OCI-LY3 (cell line): ENCODE data around the gene APOBEC3A.
"Not testable (repeated sequence)": the region's sequence is repeated elsewhere in the genome, so short reads cannot be mapped to it uniquely, and the experiment has no call there.

Experiments used
- H2AFZ ChIP-seq: fragments of 200-600, 300-600 bp; shearing (Covaris generic); 2 replicates; pipeline ENCODE4 v1.6.0; 2014; ENCODE audit warnings: antibody characterized with exemption, low read depth, low read length
- H3K27ac ChIP-seq: fragments of 200-600, 300-600 bp; sonication (generic); 2 replicates; pipeline ENCODE4 v1.5.1; 2014; ENCODE audit warnings: mild to moderate bottlenecking, low read length, moderate library complexity, mixed read lengths
- H3K27me3 ChIP-seq: fragments of 200-600, 300-600 bp; sonication (generic); 2 replicates; pipeline ENCODE4 v1.6.1; 2014; ENCODE audit warnings: low read depth, low read length, mixed read lengths
- H3K36me3 ChIP-seq: fragments of 200-600, 300-600 bp; sonication (generic); replicated peaks from 2 replicates; pipeline ENCODE3; 2014; ENCODE audit warnings: low read depth, low read length, mixed read lengths
- H3K4me1 ChIP-seq: fragments of 300-600, 200-600 bp; sonication (generic); 2 replicates; pipeline ENCODE4 v1.6.1; 2014; ENCODE audit warnings: low read length, mixed read lengths
- H3K4me2 ChIP-seq: fragments of 200-600, 300-600 bp; sonication (generic); 2 replicates; pipeline ENCODE4 v1.6.1; 2014; ENCODE audit warnings: low read length, mixed read lengths
- H3K4me3 ChIP-seq: fragments of 300-600, 200-600 bp; sonication (generic); 2 replicates; pipeline ENCODE4 v1.5.1; 2014; ENCODE audit warnings: antibody characterized with exemption, mild to moderate bottlenecking, low read length, moderate library complexity
- H3K79me2 ChIP-seq: fragments of 300-600, 200-600 bp; shearing (Covaris generic); 2 replicates; pipeline ENCODE4 v1.6.1; 2014; ENCODE audit warnings: mild to moderate bottlenecking, low read length, mixed read lengths
- H3K9ac ChIP-seq: fragments of 300-600, 200-600 bp; shearing (Covaris generic); 2 replicates; pipeline ENCODE4 v1.6.0; 2014; ENCODE audit warnings: mild to moderate bottlenecking, low read length, moderate library complexity
- H3K9me3 ChIP-seq: fragments of 200-600, 300-600 bp; shearing (Covaris generic); 2 replicates; pipeline ENCODE4 v1.6.1; 2014; ENCODE audit warnings: low read length, mixed read lengths; ENCODE audit not compliant: insufficient read depth
- H4K20me1 ChIP-seq: fragments of 200-600, 300-600 bp; sonication (generic); 2 replicates; pipeline ENCODE4 v1.6.1; 2016; ENCODE audit warnings: low read length, mixed read lengths; ENCODE audit not compliant: insufficient read depth
- CTCF ChIP-seq: fragments of 200-600, 300-600 bp; sonication (generic); IDR thresholded peaks from 2 replicates; pipeline ENCODE4 v1.5.1; 2014; ENCODE audit warnings: antibody characterized with exemption, low read length, low read depth
- EZH2phosphoT487 ChIP-seq: fragments of 200-600 bp; shearing (Covaris generic); IDR thresholded peaks from 2 replicates; pipeline ENCODE4 v1.6.1; 2018; ENCODE audit warnings: antibody characterized with exemption, mixed run types, low read depth

APOBEC3A gene

GRCh38 chr22:38942702-38943101, 14.7 kb upstream of the APOBEC3A start:
- Histone ChIP-seq H3K4me1 (peaks cover 51% of the 10 kb centered on the region), H3K27ac (no peak overlapping the region), H2AFZ (no peak overlapping the region), H3K27me3 (peaks cover 44% of the 10 kb centered on the region), H3K9me3 (no peaks in the 10 kb centered on the region), H3K36me3 (no peaks in the 10 kb centered on the region), H3K9ac (no peak overlapping the region), H3K4me2 (peak overlapping the region; percentile 29; the same call in 1 of the 2 replicates), H3K4me3 (no peak overlapping the region), H4K20me1 (no peaks in the 10 kb centered on the region), H3K79me2 (no peaks in the 10 kb centered on the region)
- TF ChIP-seq EZH2phosphoT487 (no peak), CTCF (no peak)

GRCh38 chr22:38943201-38943600, 14.2 kb upstream of the APOBEC3A start:
- H3K9ac ChIP-seq: no peak overlapping the region; the same call in 1 of the 2 replicates
- no peak overlapping the region for H3K4me3 ChIP-seq
- H3K36me3 ChIP-seq: no peaks in the 10 kb centered on the region
- H3K27ac ChIP-seq: no peak overlapping the region
- peak overlapping the region; percentile 29 for H3K4me2 ChIP-seq
- peaks cover 41% of the 10 kb centered on the region for H3K27me3 ChIP-seq
- H2AFZ ChIP-seq: peak overlapping the region; percentile 10; the same call in 1 of the 2 replicates
- H3K79me2 ChIP-seq: no peaks in the 10 kb centered on the region
- H3K4me1 ChIP-seq: peaks cover 54% of the 10 kb centered on the region
- H3K9me3 ChIP-seq: no peaks in the 10 kb centered on the region
- no peaks in the 10 kb centered on the region for H4K20me1 ChIP-seq
- TF ChIP-seq EZH2phosphoT487 (no peak), CTCF (peak; percentile 18; the same call in 1 of the 2 replicates)

- Histone ChIP-seq H3K27me3 (peaks cover 39% of the 10 kb centered on the region), H3K27ac (no peak overlapping the region), H3K79me2 (no peaks in the 10 kb centered on the region), H2AFZ (no peak overlapping the region), H3K4me1 (peaks cover 54% of the 10 kb centered on the region), H4K20me1 (no peaks in the 10 kb centered on the region), H3K4me2 (no peak overlapping the region), H3K9ac (no peak overlapping the region), H3K36me3 (no peaks in the 10 kb centered on the region), H3K9me3 (no peaks in the 10 kb centered on the region), H3K4me3 (no peak overlapping the region)
- TF ChIP-seq EZH2phosphoT487 (no peak), CTCF (no peak)
Measured at GRCh38 chr22:38943882-38944281, 13.5 kb upstream of the APOBEC3A start.

- no peak for TF ChIP-seq EZH2phosphoT487
- no peak for TF ChIP-seq CTCF
- H3K4me3 ChIP-seq: no peak overlapping the region
- no peak overlapping the region for H3K9ac ChIP-seq
- no peaks in the 10 kb centered on the region for H4K20me1 ChIP-seq
- peaks cover 54% of the 10 kb centered on the region for H3K4me1 ChIP-seq
- H3K79me2 ChIP-seq: no peaks in the 10 kb centered on the region
- H3K36me3 ChIP-seq: no peaks in the 10 kb centered on the region
- H3K27ac ChIP-seq: no peak overlapping the region
- H3K27me3 ChIP-seq: peaks cover 33% of the 10 kb centered on the region
- H3K9me3 ChIP-seq: no peaks in the 10 kb centered on the region
- H3K4me2 ChIP-seq: no peak overlapping the region
- no peak overlapping the region for H2AFZ ChIP-seq
Measured at GRCh38 chr22:38944653-38945052, 12.8 kb upstream of the APOBEC3A start.

GRCh38 chr22:38945706-38946338, 11.6 kb upstream of the APOBEC3A start:
- H3K27ac ChIP-seq, H3K9ac ChIP-seq, H3K4me3 ChIP-seq, H2AFZ ChIP-seq, H3K9me3 ChIP-seq, H3K4me2 ChIP-seq, H3K79me2 ChIP-seq, H4K20me1 ChIP-seq, H3K36me3 ChIP-seq: not testable (repeated sequence)
- H3K27me3 ChIP-seq: peaks cover 27% of the 10 kb centered on the region
- peaks cover 52% of the 10 kb centered on the region for H3K4me1 ChIP-seq
